Transverse colon (tissue), 4 donors: ENCODE measurements around the gene TICRR. TPM values are rescaled to one million over a fixed set of nuclear protein-coding genes. Genes with fewer than 3 reads are reported as not detected.
A peak's percentile ranks its signal among the peaks of the same experiment; 100 is the strongest.

Experiments
- DNase-seq: peaks from one replicate; pipeline ENCODE4 v3.0.0-alpha.2; 2019
- H3K27ac ChIP-seq, 4 donors: fragments of 200-600 bp; sonication (generic); 2 replicates each; pipeline ENCODE4 v1.5.1; 2016 to 2018; ENCODE audit warnings: inconsistent platforms in 4 of 4
- H3K27me3 ChIP-seq: fragments of 200-600 bp; sonication (generic); 2 replicates; pipeline ENCODE4 v1.5.1; 2017; ENCODE audit warnings: inconsistent platforms
- H3K36me3 ChIP-seq, 4 donors: fragments of 200-600 bp; sonication (generic); 2 replicates each; pipeline ENCODE4 v1.5.1; 2017 to 2019; ENCODE audit warnings: inconsistent platforms in 4 of 4
- H3K4me1 ChIP-seq, 4 donors: fragments of 200-600 bp; sonication (generic); 2 replicates each; pipeline ENCODE4 v1.5.1; 2017 to 2020; ENCODE audit warnings: inconsistent platforms in 4 of 4
- H3K4me3 ChIP-seq, 4 donors: fragments of 200-600 bp; sonication (generic); 1 replicate in 1 of 4; 2 replicates in 3 of 4; pipeline versions ENCODE4 v1.5.1 to v1.6.1; 2017 to 2019; ENCODE audit warnings: inconsistent platforms in 4 of 4
- H3K9me3 ChIP-seq, 2 donors: fragments of 200-600 bp; sonication (generic); 2 replicates each; pipeline ENCODE4 v1.5.1; 2017 to 2019; ENCODE audit warnings: inconsistent platforms in 2 of 2
- EP300 ChIP-seq: sonication (generic); formaldehyde crosslinking; IDR thresholded peaks from one replicate; pipeline ENCODE4 v1.6.1; 2017; ENCODE audit warnings: antibody characterized with exemption, low read depth
- POLR2A ChIP-seq: fragments of 450-650 bp; IDR thresholded peaks from one replicate; pipeline ENCODE4 v1.6.1; 2016; ENCODE audit warnings: antibody characterized with exemption, mild to moderate bottlenecking, moderate library complexity
- POLR2AphosphoS5 ChIP-seq, 3 donors: sonication (generic); formaldehyde crosslinking; IDR thresholded peaks; one replicate each; pipeline ENCODE4 v1.6.1; 2016; ENCODE audit warnings: antibody characterized with exemption in 3 of 3
- WGBS, 2 donors: methylation state at CpG; one replicate each; pipeline ENCODE4 v1.1.5; 2018; ENCODE audit warnings: low coverage in 1 of 2; 5-methylcytosine and 5-hydroxymethylcytosine counted together
- in situ Hi-C, 4 donors: fragments of 200-750 bp; cut with MboI; loops; one replicate each; pipeline versions ENCODE4 v1.15.0 to v1.15.1; 2017; ENCODE audit warnings: low sequenced_read_pairs in 3 of 4, low pct_ligation_motif_present in 1 of 4, low pct_unique_long_range_greater_than_20kb in 1 of 4
- intact Hi-C: fragments of 100-400 bp; cut with DNase I; formaldehyde crosslinking; loops from one replicate; pipeline ENCODE4 v1.15.1; 2023; ENCODE audit warnings: low total_unique reads
- total RNA-seq, 4 donors: library from RNA; depleted of rRNA; stranded (reverse); fragments of >200 nt; gene quantifications; one replicate each; pipeline ENCODE4 v1.1.0, GENCODE V29; 2016
- TF ChIP-seq, protein P1 (sequence below), 5 experiments: fragments of 200-600 bp in 3 of 5; fragments of 450-650 bp in 2 of 5; sonication (generic) in 3 of 5; IDR thresholded peaks; 1 replicate in 2 of 5; 2 replicates in 3 of 5; pipeline ENCODE4 v1.5.1; 2016 to 2017; ENCODE audit warnings: antibody characterized with exemption in 5 of 5, inconsistent platforms in 3 of 5, mild to moderate bottlenecking in 2 of 5, moderate library complexity in 1 of 5

Gene TICRR
- total RNA-seq, 4 donors from 2014 or later: 0.27 to 1.4 (median 0.95) TPM; not detected in 1

DNA sequence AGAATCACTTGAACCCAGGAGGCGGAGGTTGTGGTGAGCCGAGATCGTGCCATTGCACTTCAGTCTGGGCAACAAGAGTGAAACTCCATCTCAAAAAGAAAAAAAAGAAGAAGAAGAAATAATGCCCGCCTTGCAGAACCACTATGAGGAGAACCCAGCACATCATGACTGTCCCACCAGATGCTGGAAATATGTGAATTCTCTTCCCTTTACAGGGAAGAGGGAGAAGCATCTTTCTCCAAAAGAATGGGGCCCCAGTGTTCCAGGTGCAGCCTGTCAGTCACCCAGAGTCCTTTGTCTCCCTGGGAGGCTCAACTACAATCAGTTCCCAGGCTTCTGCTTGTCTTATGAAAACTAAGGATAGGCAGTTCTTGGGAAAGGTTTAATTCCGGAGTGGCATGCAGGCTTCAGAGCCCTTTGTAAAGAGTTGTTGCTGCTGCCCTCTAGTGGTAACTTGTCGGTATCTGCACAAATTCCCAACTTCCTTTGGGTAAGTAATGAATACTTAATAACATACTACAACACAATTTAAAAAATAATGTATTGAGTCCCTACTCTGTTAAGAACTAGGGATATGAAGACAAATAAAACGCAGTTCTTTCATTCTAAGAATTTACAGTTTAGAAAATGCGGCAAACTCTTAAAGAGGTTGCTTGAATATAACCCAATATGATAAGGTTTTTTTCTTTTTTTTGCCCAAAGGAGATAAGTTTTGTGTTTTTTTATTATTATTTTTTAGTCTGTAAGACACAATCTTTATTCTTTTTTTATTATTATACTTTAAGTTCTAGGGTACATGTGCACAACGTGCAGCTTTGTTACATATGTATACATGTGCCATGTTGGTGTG is 18.6 kb upstream of the TICRR start:
- peaks cover 23% of the 10 kb centered on the region for H3K27me3 ChIP-seq
- H3K27ac ChIP-seq: no peak overlapping the region
- H3K9me3 ChIP-seq: no peaks in the 10 kb centered on the region
- no peak overlapping the region for H3K4me3 ChIP-seq
- H3K36me3 ChIP-seq: no peaks in the 10 kb centered on the region
- no peaks in the 10 kb centered on the region for H3K4me1 ChIP-seq
- DNase-seq: peak; percentile 31
- TF ChIP-seq, protein P1, sequence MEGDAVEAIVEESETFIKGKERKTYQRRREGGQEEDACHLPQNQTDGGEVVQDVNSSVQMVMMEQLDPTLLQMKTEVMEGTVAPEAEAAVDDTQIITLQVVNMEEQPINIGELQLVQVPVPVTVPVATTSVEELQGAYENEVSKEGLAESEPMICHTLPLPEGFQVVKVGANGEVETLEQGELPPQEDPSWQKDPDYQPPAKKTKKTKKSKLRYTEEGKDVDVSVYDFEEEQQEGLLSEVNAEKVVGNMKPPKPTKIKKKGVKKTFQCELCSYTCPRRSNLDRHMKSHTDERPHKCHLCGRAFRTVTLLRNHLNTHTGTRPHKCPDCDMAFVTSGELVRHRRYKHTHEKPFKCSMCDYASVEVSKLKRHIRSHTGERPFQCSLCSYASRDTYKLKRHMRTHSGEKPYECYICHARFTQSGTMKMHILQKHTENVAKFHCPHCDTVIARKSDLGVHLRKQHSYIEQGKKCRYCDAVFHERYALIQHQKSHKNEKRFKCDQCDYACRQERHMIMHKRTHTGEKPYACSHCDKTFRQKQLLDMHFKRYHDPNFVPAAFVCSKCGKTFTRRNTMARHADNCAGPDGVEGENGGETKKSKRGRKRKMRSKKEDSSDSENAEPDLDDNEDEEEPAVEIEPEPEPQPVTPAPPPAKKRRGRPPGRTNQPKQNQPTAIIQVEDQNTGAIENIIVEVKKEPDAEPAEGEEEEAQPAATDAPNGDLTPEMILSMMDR (IDR thresholded peaks at IDR 0.05): peak; percentile 58 to 84 (median 72)
- no peak for TF ChIP-seq POLR2AphosphoS5 (IDR thresholded peaks at IDR 0.05)
- in situ Hi-C loops (no loop called here), intact Hi-C loops (no loop called here)
- 4 to 45% methylated on average over 2 to 9 of the region's 9 CpGs for WGBS, 2 donors

GRCh38 chr15:89559769-89560264 is 15.5 kb upstream of the TICRR start:
- Histone ChIP-seq H3K27me3 (peaks cover 23% of the 10 kb centered on the region), H3K4me1 (no peaks in the 10 kb centered on the region), H3K9me3 (no peaks in the 10 kb centered on the region), H3K4me3 (no peak overlapping the region), H3K27ac (no peak overlapping the region), H3K36me3 (no peaks in the 10 kb centered on the region)
- 49% methylated on average over 5 of the region's 5 CpGs; no CpG with 5 or more reads in 1 of the 2 donors for WGBS, 2 donors
- intact Hi-C loops: no loop called here
- TF ChIP-seq POLR2AphosphoS5 (IDR thresholded peaks at IDR 0.05): no peak
- TF ChIP-seq, protein P1 (IDR thresholded peaks at IDR 0.05): no peak
- no peak for TF ChIP-seq POLR2A
- no peak for TF ChIP-seq EP300
- no peak for DNase-seq
- in situ Hi-C loops: no loop called here

- no peak for DNase-seq
- TF ChIP-seq POLR2AphosphoS5 (IDR thresholded peaks at IDR 0.05): no peak
- TF ChIP-seq, protein P1 (IDR thresholded peaks at IDR 0.05): no peak
- Histone ChIP-seq H3K9me3 (no peaks in the 10 kb centered on the region), H3K4me1 (no peaks in the 10 kb centered on the region), H3K27me3 (no peaks in the 10 kb centered on the region), H3K36me3 (no peaks in the 10 kb centered on the region), H3K27ac (no peak overlapping the region), H3K4me3 (no peak overlapping the region)
- in situ Hi-C loops: no loop called here
- intact Hi-C loops: no loop called here
- WGBS, 2 donors: 84% methylated on average over 7 of the region's 7 CpGs
Observed at GRCh38 chr15:89566181-89566580, 9.1 kb upstream of the TICRR start.

DNA sequence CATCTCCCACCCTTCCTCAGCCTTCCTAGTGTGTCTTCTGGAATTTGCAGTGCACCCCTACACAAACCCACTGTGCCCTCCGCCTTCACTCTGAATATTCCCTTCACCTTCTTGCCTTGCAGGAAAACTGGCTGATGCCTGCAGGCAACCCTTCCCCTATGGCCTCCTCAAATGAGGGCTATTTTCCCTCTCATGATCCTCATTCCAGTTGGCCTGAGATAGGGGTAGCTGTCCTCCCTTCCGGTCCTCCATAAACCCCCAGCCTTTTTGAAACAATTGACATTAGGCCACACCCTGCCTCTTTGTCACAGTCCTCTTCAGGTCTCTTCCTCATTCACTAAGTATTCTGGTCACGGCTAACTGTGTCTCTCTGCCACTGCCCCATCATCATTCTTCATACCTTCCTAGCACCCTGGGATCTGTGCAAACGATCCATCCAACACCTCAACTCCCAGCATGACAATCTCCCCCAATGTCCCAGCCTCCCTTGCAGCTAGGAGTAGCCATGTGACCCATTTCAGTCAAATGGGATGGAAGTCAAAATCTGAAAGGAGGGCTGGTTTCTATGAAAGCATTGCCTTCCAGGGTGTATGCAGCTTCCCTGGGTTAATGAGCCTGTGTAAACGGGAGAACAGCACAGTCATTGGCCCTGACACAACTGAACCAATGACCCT is 8.5 kb upstream of the TICRR start:
- WGBS, 2 donors: 73 to 78% methylated on average over 3 to 5 of the region's 5 CpGs

More for the DNA sequence above, 8.5 kb upstream of the TICRR start:
- Histone ChIP-seq H3K9me3 (no peaks in the 10 kb centered on the region), H3K4me3 (no peak overlapping the region), H3K36me3 (no peaks in the 10 kb centered on the region), H3K27me3 (no peaks in the 10 kb centered on the region), H3K27ac (no peak overlapping the region), H3K4me1 (no peaks in the 10 kb centered on the region)
- intact Hi-C loops: no loop called here
- no peak for DNase-seq
- no peak for TF ChIP-seq POLR2AphosphoS5 (IDR thresholded peaks at IDR 0.05)
- TF ChIP-seq EP300: no peak
- TF ChIP-seq, protein P1 (IDR thresholded peaks at IDR 0.05): no peak
- TF ChIP-seq POLR2A: no peak
- in situ Hi-C loops: no loop called here
